ENCODE measurements around the gene TMPRSS4.

GRCh38 chr11:118042796-118043195 is 34.1 kb upstream of the TMPRSS4 start:
- TF ChIP-seq CTCF (IDR thresholded peaks at IDR 0.05): no peak
- no peak for TF ChIP-seq POLR2A (IDR thresholded peaks at IDR 0.05)

All from esophagus squamous epithelium (tissue), 4 donors.